HL-60 (cell line): Measurements from ENCODE around the gene CCDC6.

Experiments
- DNase-seq, 2 experiments: peaks; one replicate each; pipeline ENCODE4 v3.0.0-alpha.2; 2010 to 2020; ENCODE audit warnings: low read depth in 1 of 2, low spot score in 1 of 2
- H3K27ac ChIP-seq: fragments of 250-450 bp; sonication (Bioruptor Pico); replicated peaks from 2 replicates; pipeline ENCODE4 v1.5.1; 2020; ENCODE audit warnings: mild to moderate bottlenecking, moderate library complexity
- H3K27me3 ChIP-seq: fragments of 250-450 bp; sonication (Bioruptor Pico); 2 replicates; pipeline ENCODE4 v1.5.1; 2021; ENCODE audit warnings: mild to moderate bottlenecking, moderate library complexity; ENCODE audit not compliant: insufficient read depth, poor library complexity, severe bottlenecking
- H3K4me3 ChIP-seq: replicated peaks from 2 replicates; pipeline ENCODE4 v1.5.1; 2011; ENCODE audit warnings: mild to moderate bottlenecking, control low read depth, low read length; ENCODE audit not compliant: insufficient read depth
- CTCF ChIP-seq: IDR thresholded peaks from one replicate; pipeline ENCODE4 v1.5.1; 2011; ENCODE audit warnings: low read length, control low read depth, inconsistent platforms; ENCODE audit not compliant: insufficient read depth
- GABPA ChIP-seq: IDR thresholded peaks from 2 replicates; pipeline ENCODE4 v1.6.1; 2012; ENCODE audit warnings: low read depth
- POLR2AphosphoS5 ChIP-seq: IDR thresholded peaks from 2 replicates; pipeline ENCODE4 v1.6.1; 2012; ENCODE audit warnings: low read depth
- REST ChIP-seq: IDR thresholded peaks from 2 replicates; pipeline ENCODE4 v1.6.1; 2012; ENCODE audit warnings: low read depth; ENCODE audit not compliant: insufficient replicate concordance
- SPI1 ChIP-seq: IDR thresholded peaks from 2 replicates; pipeline ENCODE4 v1.6.1; 2012; ENCODE audit warnings: low read depth, mild to moderate bottlenecking, borderline replicate concordance

CCDC6 gene

GRCh38 chr10:59905731-59906416 is 482 bp downstream of the CCDC6 start:
- Histone ChIP-seq H3K4me3 (peak overlapping the region; percentile 99), H3K27ac (peak overlapping the region; percentile 87), H3K27me3 (no peaks in the 10 kb centered on the region)
- no peak for TF ChIP-seq CTCF
- no peak for TF ChIP-seq POLR2AphosphoS5
- TF ChIP-seq GABPA = no peak
- no peak for TF ChIP-seq REST
- no peak for TF ChIP-seq SPI1
- DNase-seq = no peak

GRCh38 chr10:59905066-59905730 is 1.2 kb downstream of the CCDC6 start:
- Histone ChIP-seq H3K27ac (peak overlapping the region; percentile 87), H3K27me3 (no peaks in the 10 kb centered on the region), H3K4me3 (peak overlapping the region; percentile 99)
- no peak for DNase-seq
- no peak for TF ChIP-seq CTCF
- no peak for TF ChIP-seq REST
- TF ChIP-seq POLR2AphosphoS5 = no peak
- TF ChIP-seq SPI1 = no peak
- no peak for TF ChIP-seq GABPA

GRCh38 chr10:59904426-59905065 is 1.8 kb downstream of the CCDC6 start:
- no peaks in the 10 kb centered on the region for H3K27me3 ChIP-seq
- 0 out of 2 replicates have a peak overlapping the region, but pooled peaks have one; percentile 11 for H3K27ac ChIP-seq
- DNase-seq = peak in 1 of 2 experiments; percentile 27
- TF ChIP-seq POLR2AphosphoS5 (no peak), SPI1 (no peak), GABPA (no peak), REST (no peak), CTCF (no peak)
- H3K4me3 ChIP-seq = peak overlapping the region; percentile 99
